ENCODE results near the gene SYNJ1. TPM values are rescaled to one million over a fixed set of nuclear protein-coding genes. Genes with fewer than 3 reads are reported as not detected.
"Not testable (repeated sequence)": the region's sequence is repeated elsewhere in the genome, so short reads cannot be mapped to it uniquely, and the experiment has no call there.

Gene SYNJ1
- polyA plus RNA-seq, 4 donors, result 13.1 to 17.4 (median 14.5) TPM

DNA sequence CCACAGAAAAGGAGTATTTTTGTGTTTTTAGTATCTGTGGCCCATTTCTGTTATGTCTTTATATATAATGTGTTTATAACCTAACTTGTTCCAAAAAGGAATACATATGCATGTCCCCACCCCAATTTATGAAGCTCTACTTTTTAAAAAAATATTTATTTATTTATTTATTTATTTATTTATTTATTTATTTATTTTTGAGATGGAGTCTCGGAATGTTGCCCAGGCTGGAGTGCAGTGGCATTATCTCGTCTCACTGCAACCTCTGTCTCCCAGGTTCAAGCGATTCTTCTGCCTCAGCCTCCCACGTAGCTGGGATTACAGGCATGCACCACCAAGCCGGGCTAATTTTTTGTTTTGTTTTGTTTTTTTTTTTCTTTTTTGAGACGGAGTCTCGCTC is 32.3 kb downstream of the SYNJ1 start:
- DNase-seq (ENCODE audit: low read depth in 4 of 4, low spot score in 2 of 4), result not testable (repeated sequence)

GRCh38 chr21:32693581-32693980 is 34.2 kb downstream of the SYNJ1 start:
- no peak for DNase-seq (ENCODE audit: low read depth in 4 of 4, low spot score in 2 of 4)

GRCh38 chr21:32690085-32690484 is 37.7 kb downstream of the SYNJ1 start:
- no peak for DNase-seq (ENCODE audit: low read depth in 4 of 4, low spot score in 2 of 4)

GRCh38 chr21:32687643-32688345 is 40.0 kb downstream of the SYNJ1 start:
- no peak for DNase-seq (ENCODE audit: low read depth in 4 of 4, low spot score in 2 of 4)

GRCh38 chr21:32682696-32683474 is 44.9 kb downstream of the SYNJ1 start:
- DNase-seq (ENCODE audit: low read depth in 4 of 4, low spot score in 2 of 4), result no peak

DNA sequence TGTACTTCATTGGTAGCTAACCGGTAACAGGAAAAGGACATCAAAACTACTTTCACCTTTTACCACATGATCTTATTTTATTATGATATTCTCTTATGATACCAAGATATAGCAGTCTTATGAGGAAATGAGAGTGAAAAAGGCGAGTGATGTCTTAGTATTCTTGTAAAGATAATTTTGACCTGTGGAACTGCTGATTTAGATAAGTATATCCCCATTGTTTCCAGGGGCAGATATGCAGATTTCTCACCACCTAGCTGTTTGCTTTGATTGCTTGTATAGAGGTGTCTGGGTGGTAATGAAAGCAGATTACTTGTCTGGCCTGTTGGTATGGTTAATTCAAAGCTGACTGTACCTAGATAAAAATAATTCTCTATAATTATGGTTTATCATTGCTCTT is 53.1 kb downstream of the SYNJ1 start:
- no peak for DNase-seq (ENCODE audit: low read depth in 4 of 4, low spot score in 2 of 4)

GRCh38 chr21:32674038-32674437 is 53.8 kb downstream of the SYNJ1 start:
- DNase-seq (ENCODE audit: low read depth in 4 of 4, low spot score in 2 of 4), result no peak

DNA sequence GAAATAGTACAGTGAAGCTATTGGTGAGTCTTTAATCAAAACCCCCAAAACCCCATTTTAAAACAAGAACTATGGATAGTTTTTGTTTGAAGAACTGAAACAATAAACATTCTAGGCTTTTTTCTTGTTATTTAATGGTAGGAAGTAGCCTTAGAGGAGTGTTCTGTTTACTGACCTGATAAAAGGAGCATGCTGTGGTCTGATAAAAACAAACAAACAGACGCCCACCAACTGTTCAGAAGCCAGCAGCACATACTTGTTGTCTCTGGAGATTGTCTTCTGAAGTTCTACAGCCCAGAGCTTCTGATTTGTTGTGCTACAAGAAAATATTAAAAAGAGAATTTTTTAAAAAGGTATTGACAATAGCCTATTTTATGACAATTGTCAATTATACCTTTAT is 61.6 kb downstream of the SYNJ1 start:
- DNase-seq (ENCODE audit: low read depth in 4 of 4, low spot score in 2 of 4), result no peak

DNA sequence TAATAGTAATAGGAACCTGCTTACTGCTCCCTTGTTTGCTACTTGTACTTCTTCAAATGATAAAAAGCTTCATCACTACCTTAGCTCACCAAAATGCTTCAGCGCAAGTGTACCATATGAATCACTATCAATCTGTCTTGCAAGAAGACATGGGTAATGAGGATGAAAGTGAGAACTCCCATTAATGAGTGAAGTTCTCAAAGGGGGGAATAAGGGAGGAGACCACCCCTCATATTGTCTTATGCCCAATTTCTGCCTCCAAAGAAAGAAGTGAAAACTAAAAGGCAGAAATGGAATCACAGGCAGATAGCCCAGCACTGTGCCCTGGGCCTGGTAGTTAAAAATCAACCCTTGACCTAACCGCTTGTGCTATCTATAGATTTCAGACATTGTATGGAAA is 63.7 kb downstream of the SYNJ1 start:
- DNase-seq (ENCODE audit: low read depth in 4 of 4, low spot score in 2 of 4), result not testable (repeated sequence)

- not testable (repeated sequence) for DNase-seq (ENCODE audit: low read depth in 4 of 4, low spot score in 2 of 4)
Observed at GRCh38 chr21:32661981-32662380, 65.8 kb downstream of the SYNJ1 start.

GRCh38 chr21:32661026-32661782 is 66.6 kb downstream of the SYNJ1 start:
- DNase-seq (ENCODE audit: low read depth in 4 of 4, low spot score in 2 of 4), result not testable (repeated sequence)

DNA sequence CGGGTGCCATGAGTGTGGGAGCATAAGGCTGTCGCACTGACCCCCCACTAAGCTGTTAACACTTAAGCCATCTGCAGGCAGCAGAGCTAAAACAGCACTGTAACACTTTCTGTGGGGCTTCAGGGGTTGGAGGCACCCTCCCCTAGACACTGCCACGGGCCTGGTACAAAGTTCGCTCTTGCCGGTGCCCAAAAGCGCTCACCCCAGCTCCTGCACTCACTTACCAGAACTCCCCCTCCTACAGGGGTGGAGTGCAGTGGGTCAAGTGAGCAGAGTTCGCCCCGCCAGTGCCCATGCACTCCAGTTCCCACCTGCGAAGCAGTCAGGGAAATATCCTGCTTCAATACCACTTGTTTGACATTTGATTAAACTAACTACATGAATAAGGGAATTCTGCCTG is 69.3 kb downstream of the SYNJ1 start:
- no peak for DNase-seq (ENCODE audit: low read depth in 4 of 4, low spot score in 2 of 4)

- no peak for DNase-seq (ENCODE audit: low read depth in 4 of 4, low spot score in 2 of 4)
Observed at GRCh38 chr21:32653326-32653901, 74.4 kb downstream of the SYNJ1 start.

DNA sequence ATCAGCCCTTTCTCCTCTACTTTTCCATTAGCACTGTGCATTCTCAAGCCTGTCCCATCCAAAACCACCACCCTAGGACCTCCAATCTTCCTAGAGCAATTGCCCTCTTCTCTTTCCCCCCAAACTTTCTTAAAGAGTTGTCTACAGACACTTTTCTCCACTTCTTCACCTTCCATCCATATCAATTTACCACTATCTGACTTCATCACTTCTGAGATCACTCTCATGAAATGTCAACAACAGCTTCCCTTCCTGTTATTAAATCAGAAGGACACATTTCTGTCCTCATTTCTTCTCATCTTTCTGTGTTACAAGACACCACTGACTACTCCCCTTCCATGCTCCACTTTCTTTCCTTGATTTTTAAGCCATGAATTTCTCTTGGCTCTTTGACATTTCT is 79.6 kb downstream of the SYNJ1 start:
- no peak for DNase-seq (ENCODE audit: low read depth in 4 of 4, low spot score in 2 of 4)

DNA sequence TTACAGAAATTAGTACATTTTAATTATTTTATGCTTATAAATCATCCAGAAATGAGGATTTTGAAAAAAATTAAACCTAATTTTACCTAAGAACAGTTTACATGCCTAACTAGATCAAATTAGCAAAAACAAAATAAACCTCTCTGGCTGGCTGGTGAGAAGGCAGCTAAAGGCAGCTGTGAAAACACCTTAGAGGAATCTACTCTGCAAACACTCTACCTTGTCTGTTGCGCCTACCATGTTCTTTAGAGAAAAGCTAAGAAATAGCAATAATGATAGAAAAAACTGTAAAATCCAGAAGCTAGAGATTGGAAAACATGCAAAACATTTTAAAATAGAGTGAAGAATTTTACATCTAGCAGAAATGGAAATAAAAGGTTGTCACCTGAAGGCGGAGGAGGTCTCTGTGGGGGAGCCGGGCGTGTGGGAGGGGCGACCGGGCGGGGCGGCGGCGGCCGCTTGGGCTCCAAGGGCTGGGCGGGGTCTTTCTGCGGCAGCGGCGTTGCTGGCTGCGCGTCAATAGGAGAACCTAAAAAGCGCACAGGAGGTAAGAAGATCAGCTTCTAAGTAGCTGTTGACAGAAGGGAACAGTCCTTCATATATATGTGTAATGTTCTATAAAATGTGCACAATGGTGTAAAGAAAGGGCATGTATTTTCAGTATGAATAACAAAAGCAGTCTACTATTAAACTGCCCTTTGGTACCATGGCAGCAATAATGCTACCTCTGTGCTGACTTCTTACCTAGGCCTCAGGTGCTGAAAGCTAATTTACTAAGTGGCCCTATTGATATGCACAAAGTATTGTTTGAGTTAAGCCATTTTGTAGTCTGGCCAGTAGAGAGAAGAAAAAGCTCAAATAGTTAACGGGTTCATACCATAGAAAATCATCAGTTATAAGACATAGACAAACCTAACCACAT is 82.3 kb downstream of the SYNJ1 start:
- DNase-seq (ENCODE audit: low read depth in 4 of 4, low spot score in 2 of 4), result no peak

DNA sequence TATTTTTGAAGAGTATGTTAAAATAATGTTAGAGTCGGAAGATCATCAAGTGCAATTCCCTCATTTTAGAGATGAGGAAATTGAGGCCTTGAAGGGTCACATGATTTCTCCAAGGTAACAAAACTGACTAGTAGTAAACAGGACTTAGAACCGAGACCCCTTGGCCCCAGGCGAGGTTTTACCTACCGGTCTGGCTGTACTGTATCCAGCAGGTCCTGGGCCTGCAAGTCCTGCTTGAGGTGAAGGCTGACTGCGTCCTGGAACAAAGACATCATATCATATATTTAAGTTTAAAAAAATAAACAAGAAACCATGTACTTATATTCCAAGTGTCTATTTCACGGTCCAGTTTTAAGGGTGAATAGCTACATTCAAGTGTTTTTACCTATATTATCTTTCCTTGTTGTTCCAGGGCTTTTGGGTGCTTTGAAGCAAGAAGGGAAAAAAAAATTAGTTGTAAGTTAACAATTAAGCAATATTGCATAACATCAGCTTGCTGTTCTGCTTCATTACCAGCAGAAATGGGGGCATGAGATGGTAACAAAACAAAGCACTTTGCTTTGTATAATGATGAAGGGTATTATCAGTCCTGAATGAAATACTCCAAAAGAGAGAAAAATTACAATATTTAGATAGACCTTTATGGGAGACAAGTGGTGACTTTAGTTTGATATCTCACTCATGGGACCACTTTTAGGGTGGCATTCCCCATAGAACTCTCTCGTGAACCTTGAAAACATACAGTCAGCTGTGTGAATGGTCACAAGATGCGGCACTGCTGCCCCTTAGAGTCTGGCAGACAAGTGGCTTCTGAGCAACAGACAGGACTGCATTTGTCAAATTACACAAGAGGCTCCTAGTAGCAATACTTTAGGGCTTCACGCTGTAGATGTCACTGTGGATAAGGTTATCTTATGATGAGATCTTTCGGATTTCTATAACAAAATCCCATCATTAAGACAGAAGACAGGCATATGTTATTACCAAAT is 85.8 kb downstream of the SYNJ1 start:
- DNase-seq (ENCODE audit: low read depth in 4 of 4, low spot score in 2 of 4), result no peak

GRCh38 chr21:32626621-32627196 is 101.1 kb downstream of the SYNJ1 start:
- no peak for DNase-seq (ENCODE audit: low read depth in 4 of 4, low spot score in 2 of 4)

DNA sequence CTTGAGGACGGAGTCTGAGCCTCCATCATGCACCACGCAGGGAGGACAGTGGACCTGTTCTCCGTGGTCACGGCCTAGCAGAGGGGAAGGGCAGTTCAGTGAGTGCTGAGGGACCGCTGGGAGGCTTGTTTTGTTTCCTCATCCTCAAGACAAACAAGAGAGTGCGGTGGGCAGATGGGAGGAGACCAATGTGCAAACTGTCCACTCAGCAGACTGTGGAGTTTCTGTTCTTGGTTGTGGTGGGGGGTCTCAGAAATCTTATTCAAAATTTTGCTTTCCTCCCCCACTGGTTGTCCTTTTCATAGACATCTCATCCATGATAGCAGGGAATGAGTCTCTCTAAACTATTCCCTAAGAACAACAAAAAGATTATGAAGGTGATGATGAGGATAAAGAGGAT is 109.6 kb downstream of the SYNJ1 start:
- DNase-seq (ENCODE audit: low read depth in 4 of 4, low spot score in 2 of 4), result not testable (repeated sequence)

Measured in left renal cortex interstitium (tissue), 4 donors.